ENCODE data around the gene RRP8.

The RRP8 gene

DNA sequence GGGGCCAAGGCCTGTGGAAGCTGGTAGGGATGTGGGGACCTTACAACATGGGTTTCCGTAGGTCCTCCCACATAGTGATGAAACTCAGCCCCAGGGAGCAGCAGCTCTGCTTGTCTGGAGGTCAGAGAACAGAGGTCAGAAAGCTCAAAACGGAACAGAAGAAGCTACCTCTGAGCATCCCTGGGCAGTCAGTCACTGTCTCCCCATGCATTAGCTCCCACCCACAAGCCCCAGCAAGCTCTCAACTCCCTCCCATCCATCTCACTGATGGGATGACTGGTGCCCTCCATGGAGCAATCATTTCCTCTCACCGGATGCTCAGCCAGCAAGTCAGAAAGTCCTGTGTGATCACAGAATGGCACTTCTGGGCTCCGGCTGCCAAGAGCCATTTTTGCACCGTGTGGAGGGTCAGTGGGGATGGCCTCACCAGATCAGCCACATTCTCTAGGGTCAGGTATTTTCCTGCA is 13.9 kb upstream of the RRP8 start:
- no peak overlapping the region for H3K4me3 Mint-ChIP-seq

GRCh38 chr11:6616596-6617250 is 13.3 kb upstream of the RRP8 start:
- Mint-ChIP-seq H3K4me1 (no peaks in the 10 kb centered on the region), H3K27me3 (no peaks in the 10 kb centered on the region), H3K27ac (no peak overlapping the region), H3K4me3 (no peak overlapping the region), H3K36me3 (peaks cover 21% of the 10 kb centered on the region), H3K9me3 (no peaks in the 10 kb centered on the region)
- CTCF ChIA-PET = interaction anchor here (1.1 to 1.7 kb wide), 3 partner anchors 55 to 71 kb away, joined by 3 to 8 read pairs (median 3); partner anchors contain the start of gene MRPL17
- no peak for DNase-seq

More for the DNA sequence above, 13.9 kb upstream of the RRP8 start:
- Mint-ChIP-seq H3K4me1 (no peaks in the 10 kb centered on the region), H3K27ac (peak overlapping the region; percentile 29), H3K36me3 (peaks cover 21% of the 10 kb centered on the region), H3K27me3 (no peaks in the 10 kb centered on the region), H3K9me3 (no peaks in the 10 kb centered on the region)
- CTCF ChIA-PET = interaction anchor here (0.8 to 2.5 kb wide), 11 partner anchors 11 to 238 kb away, joined by 3 to 30 read pairs (median 6); partner anchors contain the start of genes ILK and MRPL17
- DNase-seq = no peak

- peaks cover 5% of the 10 kb centered on the region for H3K4me1 Mint-ChIP-seq
- CTCF ChIA-PET = interaction anchor here (1.7 kb wide), 1 partner anchor 67 kb away, joined by 8 read pairs; the partner anchor contains the start of gene MRPL17
- H3K9me3 Mint-ChIP-seq = no peaks in the 10 kb centered on the region
- no peak for DNase-seq
- no peaks in the 10 kb centered on the region for H3K27me3 Mint-ChIP-seq
- no peak overlapping the region for H3K27ac Mint-ChIP-seq
- peaks cover 27% of the 10 kb centered on the region for H3K36me3 Mint-ChIP-seq
- H3K4me3 Mint-ChIP-seq = no peak overlapping the region
Observed at GRCh38 chr11:6615882-6616585, 12.6 kb upstream of the RRP8 start.

GRCh38 chr11:6615046-6615445 is 11.6 kb upstream of the RRP8 start:
- Mint-ChIP-seq H3K27ac (no peak overlapping the region), H3K36me3 (peaks cover 37% of the 10 kb centered on the region), H3K4me1 (peaks cover 15% of the 10 kb centered on the region), H3K9me3 (no peaks in the 10 kb centered on the region), H3K27me3 (no peaks in the 10 kb centered on the region), H3K4me3 (no peak overlapping the region)
- peak; percentile 19 for DNase-seq
- CTCF ChIA-PET = no interaction called here

DNA sequence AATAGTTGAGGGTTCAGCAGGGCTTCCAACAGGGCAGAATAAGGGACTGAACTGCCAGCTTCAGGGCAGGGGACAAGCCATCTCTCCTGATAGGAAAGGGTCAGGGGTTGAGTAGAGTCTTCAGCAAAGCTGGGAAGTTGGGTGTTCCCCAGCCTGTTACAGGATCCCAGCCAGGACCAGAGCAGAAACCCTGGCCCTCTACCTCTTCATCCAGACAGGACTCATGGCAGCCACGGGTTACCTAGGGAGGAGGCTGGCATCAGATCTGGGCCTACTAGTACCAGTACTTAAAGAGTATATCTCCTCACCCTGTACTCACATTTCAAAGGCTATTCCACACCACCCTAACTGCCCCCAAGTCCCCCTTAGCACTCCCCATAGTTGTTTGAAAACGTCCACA is 11.0 kb upstream of the RRP8 start:
- peak; percentile 19 for DNase-seq
- Mint-ChIP-seq H3K27ac (no peak overlapping the region), H3K4me3 (no peak overlapping the region), H3K27me3 (no peaks in the 10 kb centered on the region), H3K36me3 (peaks cover 43% of the 10 kb centered on the region), H3K9me3 (no peaks in the 10 kb centered on the region), H3K4me1 (peaks cover 21% of the 10 kb centered on the region)
- CTCF ChIA-PET = interaction anchor here (3.0 kb wide), 1 partner anchor 10 kb away, joined by 13 read pairs; the partner anchor contains the start of gene ILK

- H3K4me3 Mint-ChIP-seq = no peak overlapping the region
- DNase-seq = no peak
- peaks cover 22% of the 10 kb centered on the region for H3K4me1 Mint-ChIP-seq
- H3K27me3 Mint-ChIP-seq = no peaks in the 10 kb centered on the region
- H3K36me3 Mint-ChIP-seq = peaks cover 53% of the 10 kb centered on the region
- H3K9me3 Mint-ChIP-seq = no peaks in the 10 kb centered on the region
- no peak overlapping the region for H3K27ac Mint-ChIP-seq
- CTCF ChIA-PET = interaction anchor here (0.8 to 3.0 kb wide), 7 partner anchors 8 to 82 kb away, joined by 3 to 14 read pairs (median 4); partner anchors contain the start of genes ILK and MRPL17
Observed at GRCh38 chr11:6613496-6613895, 10.1 kb upstream of the RRP8 start.

GRCh38 chr11:6612213-6613041 is 9.0 kb upstream of the RRP8 start, which contains the start of gene TAF10:
TSS of gene TAF10 (minus strand) at chr11:6612216. CDS start at chr11:6612189, 27 bp downstream.
- no peaks in the 10 kb centered on the region for H3K27me3 Mint-ChIP-seq
- H3K36me3 Mint-ChIP-seq = peaks cover 63% of the 10 kb centered on the region
- H3K9me3 Mint-ChIP-seq = no peaks in the 10 kb centered on the region
- peak within 1 kb of the TSS; percentile 90 for H3K27ac Mint-ChIP-seq
- peak; percentile 97 for DNase-seq
- peak within 1 kb of the TSS; percentile 85 for H3K4me3 Mint-ChIP-seq
- peaks cover 22% of the 10 kb centered on the region for H3K4me1 Mint-ChIP-seq
- CTCF ChIA-PET = interaction anchor here (0.7 to 3.0 kb wide), 13 partner anchors 8 to 81 kb away, joined by 3 to 14 read pairs (median 4); partner anchors contain the start of genes ILK and MRPL17

DNA sequence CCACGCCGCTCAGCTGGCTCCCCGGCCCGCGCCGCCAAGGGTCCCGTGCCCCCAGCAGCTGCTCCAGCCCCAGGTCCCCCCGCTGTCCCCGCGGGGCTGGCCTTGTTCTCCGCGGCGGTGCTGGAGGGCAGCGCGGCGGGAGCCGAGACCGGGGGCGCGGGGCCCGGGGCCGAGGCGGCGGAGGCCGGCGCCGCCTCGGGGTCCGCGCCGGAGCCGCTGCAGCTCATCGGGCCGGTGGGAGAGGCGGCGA is 8.5 kb upstream of the RRP8 start:
- peak overlapping the region; percentile 90 for H3K27ac Mint-ChIP-seq
- no peak for DNase-seq
- peaks cover 22% of the 10 kb centered on the region for H3K4me1 Mint-ChIP-seq
- H3K4me3 Mint-ChIP-seq = peak overlapping the region; percentile 85
- no peaks in the 10 kb centered on the region for H3K27me3 Mint-ChIP-seq
- no peaks in the 10 kb centered on the region for H3K9me3 Mint-ChIP-seq
- CTCF ChIA-PET = interaction anchor here (0.8 to 3.0 kb wide), 8 partner anchors 8 to 81 kb away, joined by 3 to 14 read pairs (median 5); partner anchors contain the start of genes ILK and MRPL17
- peaks cover 65% of the 10 kb centered on the region for H3K36me3 Mint-ChIP-seq

- Mint-ChIP-seq H3K27ac (peak overlapping the region; percentile 90), H3K36me3 (peaks cover 62% of the 10 kb centered on the region), H3K27me3 (no peaks in the 10 kb centered on the region), H3K4me3 (peak overlapping the region; percentile 85), H3K9me3 (no peaks in the 10 kb centered on the region), H3K4me1 (peaks cover 22% of the 10 kb centered on the region)
- CTCF ChIA-PET = interaction anchor here (1.1 to 3.0 kb wide), 6 partner anchors 7 to 80 kb away, joined by 3 to 14 read pairs (median 6); partner anchors contain the start of genes ILK and MRPL17
- peak; percentile 51 for DNase-seq
Observed at GRCh38 chr11:6611092-6611962, 7.9 kb upstream of the RRP8 start.

DNA sequence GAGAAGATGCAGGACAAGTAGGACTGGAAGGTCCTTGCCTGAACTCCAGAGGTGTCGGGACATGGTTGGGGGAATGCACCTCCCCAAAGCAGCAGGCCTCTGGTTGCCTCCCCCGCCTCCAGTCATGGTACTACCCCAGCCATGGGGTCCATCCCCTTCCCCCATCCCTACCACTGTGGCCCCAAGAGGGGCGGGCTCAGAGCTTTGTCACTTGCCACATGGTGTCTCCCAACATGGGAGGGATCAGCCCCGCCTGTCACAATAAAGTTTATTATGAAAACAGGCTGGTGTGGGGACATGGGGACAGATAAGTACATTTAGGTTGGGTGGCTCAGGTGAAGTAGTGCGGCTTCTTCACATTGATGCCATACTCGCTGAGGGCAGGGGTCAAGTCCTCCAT is 7.2 kb upstream of the RRP8 start:
- H3K27ac Mint-ChIP-seq = peak overlapping the region; percentile 90
- peaks cover 61% of the 10 kb centered on the region for H3K36me3 Mint-ChIP-seq
- CTCF ChIA-PET = no interaction called here
- H3K27me3 Mint-ChIP-seq = no peaks in the 10 kb centered on the region
- H3K9me3 Mint-ChIP-seq = no peaks in the 10 kb centered on the region
- peak overlapping the region; percentile 85 for H3K4me3 Mint-ChIP-seq
- DNase-seq = peak; percentile 19
- H3K4me1 Mint-ChIP-seq = peaks cover 22% of the 10 kb centered on the region

- Mint-ChIP-seq H3K9me3 (no peaks in the 10 kb centered on the region), H3K27ac (no peak overlapping the region), H3K27me3 (no peaks in the 10 kb centered on the region), H3K4me3 (no peak overlapping the region), H3K36me3 (peaks cover 52% of the 10 kb centered on the region), H3K4me1 (peaks cover 22% of the 10 kb centered on the region)
- CTCF ChIA-PET = interaction anchor here (1.1 kb wide), 1 partner anchor 58 kb away, joined by 3 read pairs; no protein-coding TSS in a partner anchor
- peak; percentile 18 for DNase-seq
Observed at GRCh38 chr11:6609502-6610015, 6.1 kb upstream of the RRP8 start.

DNA sequence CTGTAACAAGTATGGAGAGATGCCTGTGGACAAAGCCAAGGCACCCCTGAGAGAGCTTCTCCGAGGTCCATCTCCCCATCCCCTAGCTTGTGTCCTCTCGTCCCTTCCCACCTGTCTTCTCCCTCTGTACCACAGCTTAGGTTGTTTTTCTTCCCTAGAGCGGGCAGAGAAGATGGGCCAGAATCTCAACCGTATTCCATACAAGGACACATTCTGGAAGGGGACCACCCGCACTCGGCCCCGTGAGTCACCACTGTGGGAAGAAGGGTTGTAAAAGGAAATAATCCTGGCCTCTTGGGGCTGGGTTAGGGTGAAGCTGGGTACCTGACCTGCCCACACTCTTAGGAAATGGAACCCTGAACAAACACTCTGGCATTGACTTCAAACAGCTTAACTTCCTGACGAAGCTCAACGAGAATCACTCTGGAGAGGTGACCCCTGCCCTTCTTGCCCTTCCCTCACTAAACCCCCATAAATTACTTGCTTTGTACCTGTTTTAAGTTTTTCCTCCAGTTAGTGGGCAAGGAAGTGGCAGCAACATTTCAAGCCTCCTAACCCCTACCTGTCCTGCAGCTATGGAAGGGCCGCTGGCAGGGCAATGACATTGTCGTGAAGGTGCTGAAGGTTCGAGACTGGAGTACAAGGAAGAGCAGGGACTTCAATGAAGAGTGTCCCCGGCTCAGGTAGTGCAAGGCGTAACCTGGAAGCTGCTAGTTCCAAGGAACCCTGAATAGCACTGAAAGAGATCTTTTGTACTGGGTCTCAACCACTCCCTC is 5.5 kb upstream of the RRP8 start:
- H3K4me3 Mint-ChIP-seq = no peak overlapping the region
- peak overlapping the region; percentile 80 for H3K27ac Mint-ChIP-seq
- CTCF ChIA-PET = interaction anchor here (1.1 to 7.2 kb wide), 2 partner anchors 59 to 73 kb away, joined by 3 to 66 read pairs; partner anchors contain the start of gene MRPL17
- peak; percentile 13 for DNase-seq
- H3K27me3 Mint-ChIP-seq = no peaks in the 10 kb centered on the region
- no peaks in the 10 kb centered on the region for H3K9me3 Mint-ChIP-seq
- peaks cover 51% of the 10 kb centered on the region for H3K36me3 Mint-ChIP-seq
- peaks cover 22% of the 10 kb centered on the region for H3K4me1 Mint-ChIP-seq
